HG02678 (cell line): ENCODE results near the gene TLR6.
"Not testable (repeated sequence)": the region's sequence is repeated elsewhere in the genome, so short reads cannot be mapped to it uniquely, and the experiment has no call there.

Experiments
- ATAC-seq: cut with Tn5 transposase; IDR thresholded peaks from one replicate; pipeline ENCODE4 v1.9.1; 2021; ENCODE audit warnings: mild to moderate bottlenecking, moderate library complexity; ENCODE audit not compliant: unreplicated experiment

The TLR6 gene

GRCh38 chr4:38823766-38824165, 32.9 kb downstream of the TLR6 start:
- ATAC-seq, result no peak

GRCh38 chr4:38822748-38823303, 33.8 kb downstream of the TLR6 start:
- ATAC-seq, result no peak

- ATAC-seq, result no peak
Measured at GRCh38 chr4:38821739-38822138, 34.9 kb downstream of the TLR6 start.

GRCh38 chr4:38820329-38821061, 36.1 kb downstream of the TLR6 start:
- peak; percentile 63 for ATAC-seq

- ATAC-seq, result no peak
Measured at GRCh38 chr4:38819569-38819968, 37.0 kb downstream of the TLR6 start.

GRCh38 chr4:38818441-38818976, 38.1 kb downstream of the TLR6 start:
- ATAC-seq, result peak; percentile 58

- ATAC-seq, result no peak
Measured at GRCh38 chr4:38815885-38816782, 40.5 kb downstream of the TLR6 start.

GRCh38 chr4:38814386-38814785, 42.2 kb downstream of the TLR6 start:
- no peak for ATAC-seq

- no peak for ATAC-seq
Measured at GRCh38 chr4:38811297-38811696, 45.3 kb downstream of the TLR6 start.

- not testable (repeated sequence) for ATAC-seq
Measured at GRCh38 chr4:38807462-38807861, 49.2 kb downstream of the TLR6 start.

GRCh38 chr4:38806251-38806650, 50.4 kb downstream of the TLR6 start:
- ATAC-seq, result not testable (repeated sequence)

- peak; percentile 81 for ATAC-seq
Measured at GRCh38 chr4:38805530-38806145, 51.0 kb downstream of the TLR6 start.

GRCh38 chr4:38804654-38805295, 51.8 kb downstream of the TLR6 start, which contains the start of gene TLR1:
TSS of gene TLR1 (minus strand) at chr4:38804791. CDS start at chr4:38798831, 5,960 bp downstream.
- no peak for ATAC-seq

- peak; percentile 61 for ATAC-seq
Measured at GRCh38 chr4:38803833-38804653, 52.6 kb downstream of the TLR6 start.

- ATAC-seq, result no peak
Measured at GRCh38 chr4:38802561-38803355, 53.9 kb downstream of the TLR6 start.

GRCh38 chr4:38800961-38801450, 55.6 kb downstream of the TLR6 start:
- ATAC-seq, result no peak

- no peak for ATAC-seq
Measured at GRCh38 chr4:38800366-38800765, 56.3 kb downstream of the TLR6 start.

GRCh38 chr4:38795087-38795486, 61.5 kb downstream of the TLR6 start:
- ATAC-seq, result no peak

GRCh38 chr4:38794051-38794450, 62.6 kb downstream of the TLR6 start:
- no peak for ATAC-seq
